Erythroblast (primary cell): ENCODE measurements around the gene DDX19B.

ENCODE experiments used
- GATA1 ChIP-seq: IDR thresholded peaks from 2 replicates; pipeline ENCODE4 v1.6.1; 2011; ENCODE audit warnings: low read depth, mild to moderate bottlenecking, control low read depth, low read length, moderate library complexity
- POLR2A ChIP-seq: IDR thresholded peaks from 2 replicates; pipeline ENCODE4 v1.6.1; 2011; ENCODE audit warnings: mild to moderate bottlenecking, low read length

- TF ChIP-seq POLR2A (no peak), GATA1 (no peak)
These were observed 2.1 kb downstream of the DDX19B start for GRCh38 chr16:70301121-70301520.
